K562 (cell line): ENCODE measurements around the gene GMEB2. TPM values are rescaled to one million over a fixed set of nuclear protein-coding genes. Genes with fewer than 3 reads are reported as not detected.

Experiments
- CBX3 ChIP-seq, 2 experiments: IDR thresholded peaks; 1 replicate in 1 of 2; 2 replicates in 1 of 2; pipeline ENCODE4 v1.6.1; 2012; ENCODE audit warnings: inconsistent platforms in 2 of 2, low read length in 2 of 2, borderline replicate concordance in 1 of 2, control low read depth in 1 of 2
- CEBPZ ChIP-seq: fragments of 150-350 bp; IDR thresholded peaks from 2 replicates; pipeline ENCODE4 v1.6.1; 2014; ENCODE audit warnings: low read depth, mild to moderate bottlenecking, low read length, borderline replicate concordance
- EZH2 ChIP-seq: IDR thresholded peaks from 2 replicates; pipeline ENCODE4 v1.6.1; 2012; ENCODE audit warnings: low read depth, mild to moderate bottlenecking, inconsistent platforms, low read length, borderline replicate concordance
- FIP1L1 ChIP-seq: fragments of 200-400 bp; formaldehyde crosslinking; IDR thresholded peaks from 2 replicates; pipeline ENCODE4 v1.6.1; 2018; ENCODE audit warnings: mild to moderate bottlenecking, low read depth, low read length; ENCODE audit not compliant: poor library complexity, severe bottlenecking
- JUNB ChIP-seq: fragments of 450-650 bp; formaldehyde crosslinking; conservative IDR thresholded peaks from 2 replicates; pipeline ENCODE4 v1.4.0; 2020; ENCODE audit warnings: mild to moderate bottlenecking
- KDM2B ChIP-seq: fragments of 250-450 bp; sonication (Bioruptor Pico); IDR thresholded peaks from 2 replicates; pipeline ENCODE4 v1.8.0; 2021; ENCODE audit warnings: mild to moderate bottlenecking, moderate library complexity
- MED1 ChIP-seq: sonication (generic); formaldehyde crosslinking; IDR thresholded peaks from 2 replicates; pipeline ENCODE4 v1.8.1; 2023; ENCODE audit warnings: missing genetic modification reagents, borderline replicate concordance
- MYC ChIP-seq, 2 experiments: fragments of 250-450 bp in 1 of 2; sonication (Bioruptor Pico) in 1 of 2; IDR thresholded peaks; 2 replicates each; pipeline versions ENCODE4 v1.5.1 to v1.6.1; 2012 to 2021; ENCODE audit warnings: low read depth in 2 of 2, borderline replicate concordance in 1 of 2, improper control_type of control experiment in 1 of 2, low read length in 1 of 2, mild to moderate bottlenecking in 1 of 2, moderate library complexity in 1 of 2
- NBN ChIP-seq: fragments of 450-650 bp; IDR thresholded peaks from 2 replicates; pipeline ENCODE4 v1.6.1; 2016; ENCODE audit warnings: low read depth, mild to moderate bottlenecking
- NFIX ChIP-seq: fragments of 250-450 bp; sonication (Bioruptor Pico); IDR thresholded peaks from 2 replicates; pipeline ENCODE4 v1.4.0; 2020; ENCODE audit warnings: low read depth, mild to moderate bottlenecking, moderate library complexity
- POLR3A ChIP-seq: IDR thresholded peaks from 2 replicates; pipeline ENCODE4 v1.6.1; 2011; ENCODE audit warnings: borderline replicate concordance, mild to moderate bottlenecking, moderate library complexity; ENCODE audit not compliant: insufficient read length, insufficient read depth; ENCODE audit errors: extremely low read depth
- RB1 ChIP-seq: fragments of 450-650 bp; IDR thresholded peaks from 2 replicates; pipeline ENCODE4 v1.6.1; 2017; ENCODE audit warnings: low read depth, mild to moderate bottlenecking
- RCOR1 ChIP-seq, 2 experiments: IDR thresholded peaks; 2 replicates each; pipeline ENCODE4 v1.6.1; 2012; ENCODE audit warnings: low read depth in 2 of 2, low read length in 2 of 2, borderline replicate concordance in 1 of 2, improper control_type of control experiment in 1 of 2
- RFX7 ChIP-seq: fragments of 250-450 bp; sonication (Bioruptor Pico); IDR thresholded peaks from 2 replicates; pipeline ENCODE4 v1.5.1; 2021; ENCODE audit warnings: mild to moderate bottlenecking
- SAP30 ChIP-seq: fragments of 200-600 bp; sonication (generic); IDR thresholded peaks from 2 replicates; pipeline ENCODE4 v1.6.1; 2012; ENCODE audit warnings: borderline replicate concordance, low read depth, mild to moderate bottlenecking, moderate library complexity, low read length, control low read depth, inconsistent platforms; ENCODE audit not compliant: insufficient read depth, poor library complexity, severe bottlenecking
- SIN3B ChIP-seq: fragments of 450-650 bp; IDR thresholded peaks from 2 replicates; pipeline ENCODE4 v1.6.1; 2017; ENCODE audit warnings: low read depth, mild to moderate bottlenecking, moderate library complexity
- SREBF2 ChIP-seq: sonication (generic); formaldehyde crosslinking; IDR thresholded peaks from 2 replicates; pipeline ENCODE4 v1.4.0; 2020; ENCODE audit warnings: mild to moderate bottlenecking, missing genetic modification reagents
- TCF3 ChIP-seq: sonication (generic); formaldehyde crosslinking; IDR thresholded peaks from 2 replicates; pipeline ENCODE4 v1.4.0; 2020; ENCODE audit warnings: mild to moderate bottlenecking, missing genetic modification reagents
- ZC3H4 ChIP-seq: sonication (generic); formaldehyde crosslinking; IDR thresholded peaks from 2 replicates; pipeline ENCODE4 v1.9.0; 2021; ENCODE audit warnings: missing genetic modification reagents, borderline replicate concordance
- ZNF140 ChIP-seq: fragments of 250-450 bp; sonication (Bioruptor Pico); IDR thresholded peaks from 2 replicates; pipeline ENCODE4 v1.8.0; 2021; ENCODE audit warnings: moderate library complexity, mild to moderate bottlenecking, inconsistent platforms
- ZNF165 ChIP-seq: fragments of 250-450 bp; sonication (Bioruptor Pico); IDR thresholded peaks from 2 replicates; pipeline ENCODE4 v1.4.0; 2020; ENCODE audit warnings: borderline replicate concordance
- polyA plus RNA-seq, 8 experiments: library from polyadenylated mRNA; depleted of rRNA in 4 of 8; stranded (reverse) in 5 of 8; unstranded in 3 of 8; fragments of >200 nt; fragmentation: Nextera tagmentation in 2 of 8; fragmentation: Illumina TruSeq in 1 of 8; extraction: Ambion mirVana in 2 of 8; extraction: Trizol in 1 of 8; gene quantifications; 2 replicates each; pipeline versions ENCODE4 v1.2.1 to v1.2.3, GENCODE V29; 2011 to 2014; ENCODE audit warnings: inconsistent platforms in 1 of 8, missing spikeins in 1 of 8
- total RNA-seq, 7 experiments: library from RNA; depleted of rRNA in 6 of 7; stranded (reverse); fragments of >200 nt in 6 of 7; fragmentation: Illumina TruSeq in 2 of 7; extraction: Trizol in 2 of 7; gene quantifications; 2 replicates each; pipeline versions ENCODE4 v1.2.1 to v1.2.3, GENCODE V29; 2011 to 2021; ENCODE audit warnings: low replicate concordance in 1 of 7
- TF ChIP-seq, protein P1 (sequence below), 2 experiments: fragments of 200-800 bp in 1 of 2; sonication (Bioruptor generic) in 1 of 2; sonication (generic) in 1 of 2; formaldehyde crosslinking in 1 of 2; IDR thresholded peaks in 1 of 2; conservative IDR thresholded peaks in 1 of 2; 2 replicates each; pipeline versions ENCODE4 v1.5.0 to v1.6.1; 2016 to 2020; ENCODE audit warnings: missing compliant biosample characterization in 1 of 2, missing genetic modification characterization in 1 of 2, missing genetic modification reagents in 1 of 2

Gene GMEB2
- total and polyA plus RNA-seq, 9 of the 15 experiments (the other 6 are each of a cell fraction or from before 2014, with no cell fraction given) = 0.03 to 13.9 (median 6.3) TPM

DNA sequence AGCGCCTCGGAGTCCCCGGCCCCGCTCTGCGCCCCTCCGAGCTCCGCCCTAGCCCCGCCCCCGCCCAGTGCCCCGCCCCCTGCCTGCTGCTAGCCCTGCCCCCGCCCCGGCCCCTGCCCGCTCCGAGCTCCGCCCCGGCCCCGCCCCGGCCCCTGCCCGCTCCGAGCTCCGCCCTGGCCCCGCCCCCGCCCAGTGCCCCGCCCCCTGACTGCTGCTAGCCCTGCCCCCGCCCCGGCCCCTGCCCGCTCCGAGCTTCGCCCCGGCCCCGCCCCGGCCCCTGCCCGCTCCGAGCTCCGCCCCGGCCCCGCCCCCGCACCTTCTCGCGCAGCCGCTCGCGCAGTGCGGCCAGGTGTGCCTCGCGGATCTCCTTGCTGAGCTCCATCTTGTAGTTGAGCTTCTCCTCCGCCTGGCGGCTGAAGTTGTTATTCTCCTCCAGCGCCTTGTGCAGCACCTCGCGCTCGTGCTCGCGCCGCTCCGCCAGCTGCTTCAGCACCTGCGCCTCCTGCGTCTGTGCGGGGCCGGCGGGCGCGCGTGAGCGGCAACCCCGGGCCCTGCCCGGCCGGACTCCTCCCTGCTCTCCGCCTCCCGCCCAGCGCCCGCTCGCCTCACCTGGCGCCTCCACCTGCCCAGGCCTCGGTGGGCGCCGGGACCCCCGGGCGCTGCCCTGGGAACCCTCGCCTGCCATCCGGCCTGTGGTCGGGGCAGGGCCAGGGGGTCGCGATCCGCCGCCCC, 15.1 kb upstream of the GMEB2 start (continued):
- TF ChIP-seq, protein P1, sequence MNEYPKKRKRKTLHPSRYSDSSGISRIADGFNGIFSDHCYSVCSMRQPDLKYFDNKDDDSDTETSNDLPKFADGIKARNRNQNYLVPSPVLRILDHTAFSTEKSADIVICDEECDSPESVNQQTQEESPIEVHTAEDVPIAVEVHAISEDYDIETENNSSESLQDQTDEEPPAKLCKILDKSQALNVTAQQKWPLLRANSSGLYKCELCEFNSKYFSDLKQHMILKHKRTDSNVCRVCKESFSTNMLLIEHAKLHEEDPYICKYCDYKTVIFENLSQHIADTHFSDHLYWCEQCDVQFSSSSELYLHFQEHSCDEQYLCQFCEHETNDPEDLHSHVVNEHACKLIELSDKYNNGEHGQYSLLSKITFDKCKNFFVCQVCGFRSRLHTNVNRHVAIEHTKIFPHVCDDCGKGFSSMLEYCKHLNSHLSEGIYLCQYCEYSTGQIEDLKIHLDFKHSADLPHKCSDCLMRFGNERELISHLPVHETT (CRISPR knock-in tag; conservative IDR thresholded peaks at IDR 0.05 in 1 of 2, IDR thresholded peaks at IDR 0.05 in 1 of 2) = peak in 1 of 2 experiments; percentile 58; a peak in 1 of 4 replicates
- TF ChIP-seq NBN (no peak), ZNF140 (CRISPR knock-in tag) (no peak), RCOR1 (IDR thresholded peaks at IDR 0.05; ENCODE audit: borderline replicate concordance in 1 of 2, low read depth in 2 of 2, low read length in 2 of 2) (peak in 1 of 2 experiments; percentile 42; a peak in 1 of 4 replicates), CEBPZ (no peak), CBX3 (IDR thresholded peaks at IDR 0.05; ENCODE audit: borderline replicate concordance in 1 of 2, low read length in 2 of 2) (0 out of 3 replicates have a peak, but pooled peaks of 1 of the 2 experiments have one; percentile 26), TCF3 (0 out of 2 replicates have a peak, but pooled peaks have one; percentile 21), EZH2 (no peak), FIP1L1 (peak; percentile 37), ZNF165 (CRISPR knock-in tag) (no peak), SIN3B (peak; percentile 29; the same call in 1 of the 2 replicates), POLR3A (no peak), RFX7 (CRISPR knock-in tag) (no peak), MED1 (CRISPR knock-in tag) (no peak), SREBF2 (CRISPR knock-in tag) (no peak), JUNB (no peak), RB1 (peak; percentile 62), SAP30 (peak; percentile 72), NFIX (no peak), MYC (IDR thresholded peaks at IDR 0.05; ENCODE audit: low read depth, low read length) (peak; percentile 84), MYC (CRISPR knock-in tag; IDR thresholded peaks at IDR 0.05; ENCODE audit: borderline replicate concordance, low read depth) (no peak), KDM2B (CRISPR knock-in tag) (0 out of 2 replicates have a peak, but pooled peaks have one; percentile 35), ZC3H4 (no peak)
